Keratinocyte (primary cell): ENCODE data around the gene ALK. TPM values are rescaled to one million over a fixed set of nuclear protein-coding genes. Genes with fewer than 3 reads are reported as not detected.

Experiments used
- DNase-seq: peaks from one replicate; pipeline ENCODE4 v3.0.0-alpha.2; 2011; ENCODE audit warnings: low read depth, missing footprints, low spot score
- FAIRE-seq: peaks from 2 replicates; lab custom pipeline; 2011; peaks lifted over from hg19 to GRCh38; lab: Jason Lieb, UNC
- H2AFZ ChIP-seq: 2 replicates; pipeline ENCODE4 v1.6.0; 2012; ENCODE audit warnings: low read length, control low read depth, inconsistent platforms; ENCODE audit not compliant: control insufficient read depth
- H3K27ac ChIP-seq: 2 replicates; pipeline ENCODE4 v1.5.1; 2011; ENCODE audit warnings: low read length; ENCODE audit not compliant: control insufficient read depth, insufficient read depth
- H3K27me3 ChIP-seq: 3 replicates; pipeline ENCODE4 v1.6.0; 2011; ENCODE audit warnings: low read length; ENCODE audit not compliant: control insufficient read depth, insufficient read depth; ENCODE audit errors: extremely low read depth
- H3K36me3 ChIP-seq, 2 experiments: 2 replicates in 1 of 2; 3 replicates in 1 of 2; pipeline ENCODE4 v1.5.1; 2011; ENCODE audit warnings: low read length in 2 of 2, mild to moderate bottlenecking in 1 of 2; ENCODE audit not compliant: control insufficient read depth in 2 of 2, insufficient read depth in 2 of 2; ENCODE audit errors: extremely low read depth in 1 of 2
- H3K4me1 ChIP-seq: 3 replicates; pipeline ENCODE4 v1.5.1; 2011; ENCODE audit warnings: low read length; ENCODE audit not compliant: control insufficient read depth, insufficient read depth; ENCODE audit errors: extremely low read depth
- H3K4me2 ChIP-seq: 3 replicates; pipeline ENCODE4 v1.6.0; 2011; ENCODE audit warnings: low read depth, low read length; ENCODE audit not compliant: control insufficient read depth, insufficient read depth; ENCODE audit errors: extremely low read depth
- H3K4me3 ChIP-seq, 3 experiments: fragments of 200-600 bp in 1 of 3; sonication (generic) in 1 of 3; 2 replicates in 2 of 3; 3 replicates in 1 of 3; pipeline ENCODE4 v1.5.1; 2011 to 2016; ENCODE audit warnings: low read length in 3 of 3, mild to moderate bottlenecking in 3 of 3, control low read depth in 2 of 3, inconsistent platforms in 1 of 3, low read depth in 1 of 3, mixed read lengths in 1 of 3, mixed run types in 1 of 3, moderate library complexity in 1 of 3; ENCODE audit not compliant: control insufficient read depth in 2 of 3, insufficient read depth in 2 of 3; ENCODE audit errors: extremely low read depth in 1 of 3
- H3K79me2 ChIP-seq: 2 replicates; pipeline ENCODE4 v1.6.0; 2012; ENCODE audit warnings: low read length; ENCODE audit not compliant: control insufficient read depth, insufficient read depth
- H3K9ac ChIP-seq: 3 replicates; pipeline ENCODE4 v1.6.0; 2011; ENCODE audit warnings: low read length; ENCODE audit not compliant: control insufficient read depth, insufficient read depth; ENCODE audit errors: extremely low read depth
- H3K9me1 ChIP-seq: 3 replicates; pipeline ENCODE4 v1.6.0; 2011; ENCODE audit warnings: low read length; ENCODE audit not compliant: control insufficient read depth, insufficient read depth; ENCODE audit errors: extremely low read depth
- H3K9me3 ChIP-seq: 2 replicates; pipeline ENCODE4 v1.5.1; 2012; ENCODE audit warnings: low read depth, low read length; ENCODE audit not compliant: control insufficient read depth
- H4K20me1 ChIP-seq: 3 replicates; pipeline ENCODE4 v1.6.0; 2011; ENCODE audit warnings: low read length; ENCODE audit not compliant: control insufficient read depth, insufficient read depth; ENCODE audit errors: extremely low read depth
- CTCF ChIP-seq, 3 experiments: IDR thresholded peaks in 1 of 3; conservative IDR thresholded peaks in 1 of 3; optimal IDR thresholded peaks in 1 of 3; 2 replicates in 2 of 3; 3 replicates in 1 of 3; pipeline versions ENCODE3 to v1.5.1; 2011; ENCODE audit warnings: low read length in 3 of 3, mild to moderate bottlenecking in 3 of 3, moderate library complexity in 2 of 3, control low read depth in 1 of 3, inconsistent platforms in 1 of 3; ENCODE audit not compliant: insufficient read depth in 2 of 3; ENCODE audit errors: extremely low read depth in 1 of 3
- EZH2 ChIP-seq: IDR thresholded peaks from one replicate; pipeline ENCODE4 v1.6.1; 2012; ENCODE audit warnings: inconsistent platforms, mild to moderate bottlenecking, low read length, moderate library complexity
- dilution Hi-C: fragments of 300-500 bp; cut with MboI; formaldehyde crosslinking; loops from one replicate; pipeline ENCODE4 v1.7.0; 2020; ENCODE audit warnings: low sequenced_read_pairs; ENCODE audit not compliant: extremely low pct_ligation_motif_present
- polyA plus RNA-seq, 5 experiments: library from polyadenylated mRNA; depleted of rRNA in 3 of 5; stranded (reverse) in 3 of 5; stranded (forward) in 1 of 5; unstranded in 1 of 5; fragments of >200 nt; gene quantifications; 1 replicate in 1 of 5; 2 replicates in 3 of 5; 3 replicates in 1 of 5; pipeline versions ENCODE4 v1.2.1 to v1.2.3, GENCODE V29; 2011 to 2012; ENCODE audit warnings: missing spikeins in 2 of 5, low read depth in 1 of 5, low replicate concordance in 1 of 5

The ALK gene
- polyA plus RNA-seq, 1 donor (not counting 4 experiments of a cell fraction or from before 2014, with no cell fraction given): not detected

- no peak overlapping the region for H3K27ac ChIP-seq
- H3K79me2 ChIP-seq: no peaks in the 10 kb centered on the region
- no peaks in the 10 kb centered on the region for H3K9me1 ChIP-seq
- no peak overlapping the region for H3K4me2 ChIP-seq
- peaks cover 4 to 5% of the 10 kb centered on the region in 2 experiments for H3K36me3 ChIP-seq
- H3K4me1 ChIP-seq: no peaks in the 10 kb centered on the region
- H3K9ac ChIP-seq: no peak overlapping the region
- DNase-seq (no peak), FAIRE-seq (no peak)
- dilution Hi-C loops: loop anchor here (25.0 kb wide), 1 partner anchor 125 kb away; the partner anchor contains the start of gene PCARE
- no peaks in the 10 kb centered on the region for H4K20me1 ChIP-seq
- H3K4me3 ChIP-seq: no peak overlapping the region
- H3K27me3 ChIP-seq: no peaks in the 10 kb centered on the region
- no peak overlapping the region for H2AFZ ChIP-seq
- no peak for TF ChIP-seq EZH2
- H3K9me3 ChIP-seq: no peaks in the 10 kb centered on the region
Observed at GRCh38 chr2:29186817-29187216, 734.6 kb downstream of the ALK start.

- TF ChIP-seq CTCF (optimal IDR thresholded peaks at IDR 0.05 in 1 of 3, IDR thresholded peaks at IDR 0.05 in 1 of 3, conservative IDR thresholded peaks at IDR 0.05 in 1 of 3; ENCODE audit: extremely low read depth in 1 of 3, insufficient read depth in 2 of 3, low read length in 3 of 3) (no peak), EZH2 (no peak)
Observed at GRCh38 chr2:29184531-29184930, 736.9 kb downstream of the ALK start.

GRCh38 chr2:29182920-29183319 is 738.5 kb downstream of the ALK start:
- Histone ChIP-seq H3K4me1 (no peaks in the 10 kb centered on the region), H3K9me3 (no peaks in the 10 kb centered on the region), H4K20me1 (no peaks in the 10 kb centered on the region), H3K36me3 (peaks cover 14% of the 10 kb centered on the region in 2 experiments), H2AFZ (no peak overlapping the region), H3K9ac (no peak overlapping the region), H3K27me3 (no peaks in the 10 kb centered on the region), H3K27ac (no peak overlapping the region), H3K79me2 (no peaks in the 10 kb centered on the region), H3K4me2 (no peak overlapping the region), H3K9me1 (no peaks in the 10 kb centered on the region), H3K4me3 (no peak overlapping the region)
- FAIRE-seq: no peak
- TF ChIP-seq CTCF (optimal IDR thresholded peaks at IDR 0.05 in 1 of 3, IDR thresholded peaks at IDR 0.05 in 1 of 3, conservative IDR thresholded peaks at IDR 0.05 in 1 of 3; ENCODE audit: extremely low read depth in 1 of 3, insufficient read depth in 2 of 3, low read length in 3 of 3): no peak
- TF ChIP-seq EZH2: no peak
- DNase-seq: no peak
- dilution Hi-C loops: loop anchor here (25.0 kb wide), 1 partner anchor 121 kb away; the partner anchor contains the start of gene PCARE

More at GRCh38 chr2:29184531-29184930, 736.9 kb downstream of the ALK start:
- no peak overlapping the region for H3K4me2 ChIP-seq
- H2AFZ ChIP-seq: no peak overlapping the region
- H3K79me2 ChIP-seq: no peaks in the 10 kb centered on the region
- no peak overlapping the region for H3K4me3 ChIP-seq
- H3K27me3 ChIP-seq: no peaks in the 10 kb centered on the region
- H4K20me1 ChIP-seq: no peaks in the 10 kb centered on the region
- FAIRE-seq: no peak
- dilution Hi-C loops: loop anchor here (25.0 kb wide), 1 partner anchor 122 kb away; the partner anchor contains the start of gene PCARE
- H3K9ac ChIP-seq: no peak overlapping the region
- no peak for DNase-seq
- no peaks in the 10 kb centered on the region for H3K4me1 ChIP-seq
- H3K9me1 ChIP-seq: no peaks in the 10 kb centered on the region
- peaks cover 11 to 14% of the 10 kb centered on the region in 2 experiments for H3K36me3 ChIP-seq
- H3K9me3 ChIP-seq: no peaks in the 10 kb centered on the region
- H3K27ac ChIP-seq: no peak overlapping the region
